ENCODE results near the gene NELFB. TPM values are rescaled to one million over a fixed set of nuclear protein-coding genes. Genes with fewer than 3 reads are reported as not detected.
"Not testable (repeated sequence)": the region's sequence is repeated elsewhere in the genome, so short reads cannot be mapped to it uniquely, and the experiment has no call there.

NELFB gene
- total RNA-seq, 1 experiment from 2014 or later: 95.0 TPM

GRCh38 chr9:137239541-137240200, 15.5 kb upstream of the NELFB start:
- not testable (repeated sequence) for DNase-seq (ENCODE audit: low spot score); H3K27me3 Mint-ChIP-seq (ENCODE audit: low read depth); ATAC-seq; H3K9me3 Mint-ChIP-seq; H3K27ac Mint-ChIP-seq
- H3K4me1 Mint-ChIP-seq: peaks cover 44% of the 10 kb centered on the region
- POLR2A ChIA-PET: interaction anchor here (1.1 to 1.8 kb wide), 8 partner anchors 12 to 110 kb away, joined by 3 to 30 read pairs (median 7); partner anchors contain the start of genes NELFB, NRARP, RNF224 and STPG3
- peaks cover 20% of the 10 kb centered on the region for H3K36me3 Mint-ChIP-seq
- peak overlapping the region; percentile 73 for H3K4me3 Mint-ChIP-seq
- CTCF ChIA-PET: interaction anchor here (0.7 to 2.4 kb wide), 17 partner anchors 12 to 204 kb away, joined by 3 to 14 read pairs (median 4); partner anchors contain the start of genes EXD3, MAN1B1, NOXA1 and RNF224

- H3K4me3 Mint-ChIP-seq: peak overlapping the region; percentile 73
- DNase-seq (ENCODE audit: low spot score): peak; percentile 38
- H3K9me3 Mint-ChIP-seq: no peaks in the 10 kb centered on the region
- no peak overlapping the region for H3K27ac Mint-ChIP-seq
- POLR2A ChIA-PET: interaction anchor here (0.6 to 1.8 kb wide), 29 partner anchors 13 to 652 kb away, joined by 3 to 30 read pairs (median 4); partner anchors contain the start of genes LRRC26, MAN1B1, NELFB and NRARP
- H3K27me3 Mint-ChIP-seq (ENCODE audit: low read depth): no peaks in the 10 kb centered on the region
- ATAC-seq: no peak
- CTCF ChIA-PET: interaction anchor here (0.7 to 2.4 kb wide), 29 partner anchors 11 to 211 kb away, joined by 3 to 14 read pairs (median 4); partner anchors contain the start of genes CYSRT1, EXD3, MAN1B1 and NOXA1
- peaks cover 20% of the 10 kb centered on the region for H3K36me3 Mint-ChIP-seq
- peaks cover 40% of the 10 kb centered on the region for H3K4me1 Mint-ChIP-seq
- TF ChIP-seq FOXK1 (CRISPR knock-in tag; IDR thresholded peaks at IDR 0.05) (peak; percentile 34; the same call in 1 of the 2 replicates), ZNF425 (CRISPR knock-in tag; conservative IDR thresholded peaks at IDR 0.05) (no peak), CREB1 (CRISPR knock-in tag; IDR thresholded peaks at IDR 0.05) (no peak), OVOL2 (CRISPR knock-in tag; IDR thresholded peaks at IDR 0.05; ENCODE audit: borderline replicate concordance) (no peak), NR1H2 (CRISPR knock-in tag; IDR thresholded peaks at IDR 0.05) (no peak), MAX (CRISPR knock-in tag; IDR thresholded peaks at IDR 0.05) (peak; percentile 84), ZNF317 (CRISPR knock-in tag; IDR thresholded peaks at IDR 0.05; ENCODE audit: borderline replicate concordance, low read depth) (0 out of 2 replicates have a peak, but pooled peaks have one; percentile 36), GABPB1 (CRISPR knock-in tag; IDR thresholded peaks at IDR 0.05) (no peak), ESRRA (CRISPR knock-in tag; IDR thresholded peaks at IDR 0.05; ENCODE audit: borderline replicate concordance) (peak; percentile 76; the same call in 1 of the 2 replicates), E2F5 (CRISPR knock-in tag; IDR thresholded peaks at IDR 0.05) (peak; percentile 56; the same call in 1 of the 2 replicates), TEAD4 (CRISPR knock-in tag; IDR thresholded peaks at IDR 0.05) (no peak; the same call in 1 of the 2 replicates), ZNF138 (CRISPR knock-in tag; conservative IDR thresholded peaks at IDR 0.05) (no peak), CBFB (CRISPR knock-in tag; IDR thresholded peaks at IDR 0.05; ENCODE audit: low read depth) (0 out of 2 replicates have a peak, but pooled peaks have one; percentile 63), RORB (CRISPR knock-in tag; IDR thresholded peaks at IDR 0.05) (no peak), HMGXB4 (CRISPR knock-in tag; IDR thresholded peaks at IDR 0.05) (peak; percentile 93), MXD4 (CRISPR knock-in tag; IDR thresholded peaks at IDR 0.05; ENCODE audit: borderline replicate concordance) (no peak), IRF2 (CRISPR knock-in tag; IDR thresholded peaks at IDR 0.05; ENCODE audit: borderline replicate concordance, low read depth) (no peak), ELF4 (CRISPR knock-in tag; IDR thresholded peaks at IDR 0.05; ENCODE audit: low read depth) (no peak), GTF2I (CRISPR knock-in tag; conservative IDR thresholded peaks at IDR 0.05) (no peak), SMAD3 (CRISPR knock-in tag; IDR thresholded peaks at IDR 0.05; ENCODE audit: borderline replicate concordance) (peak; percentile 68; the same call in 1 of the 2 replicates), IRF1 (CRISPR knock-in tag; IDR thresholded peaks at IDR 0.05) (0 out of 2 replicates have a peak, but pooled peaks have one; percentile 52), ZNF219 (CRISPR knock-in tag; IDR thresholded peaks at IDR 0.05; ENCODE audit: borderline replicate concordance) (peak; percentile 75; the same call in 1 of the 2 replicates), ZNF263 (CRISPR knock-in tag; IDR thresholded peaks at IDR 0.05; ENCODE audit: low read depth) (peak; percentile 37; the same call in 1 of the 2 replicates), CDX4 (CRISPR knock-in tag; IDR thresholded peaks at IDR 0.05; ENCODE audit: borderline replicate concordance) (no peak), TP53 (CRISPR knock-in tag; IDR thresholded peaks at IDR 0.05) (peak; percentile 85; the same call in 1 of the 2 replicates), FOXP1 (CRISPR knock-in tag; IDR thresholded peaks at IDR 0.05; ENCODE audit: borderline replicate concordance) (peak; percentile 87; the same call in 1 of the 2 replicates), RELA (CRISPR knock-in tag; IDR thresholded peaks at IDR 0.05; ENCODE audit: borderline replicate concordance) (peak; percentile 44; the same call in 1 of the 2 replicates)
These were observed 14.7 kb upstream of the NELFB start for GRCh38 chr9:137240318-137240840.

Measured in WTC11 (cell line).